ENCODE measurements around the gene LRRC10.

The LRRC10 gene

GRCh38 chr12:69566603-69567002 is 44.1 kb downstream of the LRRC10 start:
- DNase-seq, result no peak

- no peak for DNase-seq
Measured at GRCh38 chr12:69563166-69563762, 47.4 kb downstream of the LRRC10 start.
